ENCODE measurements around the gene ANXA7.
"Not testable (repeated sequence)": the region's sequence is repeated elsewhere in the genome, so short reads cannot be mapped to it uniquely, and the experiment has no call there.

Gene ANXA7

GRCh38 chr10:73333202-73333601 is 80.7 kb downstream of the ANXA7 start:
- no peak for DNase-seq

DNA sequence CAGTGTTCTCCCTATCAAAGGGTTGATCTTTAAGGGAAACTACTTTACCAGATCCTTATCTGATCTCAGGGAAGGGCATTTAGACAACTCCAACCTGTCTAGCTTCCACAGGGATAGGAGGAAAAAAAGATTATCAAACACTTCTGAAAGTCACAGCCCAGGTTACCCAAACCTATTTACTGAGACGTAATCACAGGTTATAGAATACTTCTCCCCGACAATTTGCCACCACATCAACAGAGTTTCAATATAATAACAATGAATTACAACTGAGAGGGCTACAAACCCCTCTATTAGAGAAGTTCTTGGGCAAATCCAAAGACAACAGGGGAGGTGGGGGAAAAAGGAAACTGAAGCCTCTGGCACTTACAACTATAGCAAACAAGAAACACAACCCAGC is 81.5 kb downstream of the ANXA7 start:
- DNase-seq = peak; percentile 50

GRCh38 chr10:73328523-73328922 is 85.3 kb downstream of the ANXA7 start:
- not testable (repeated sequence) for DNase-seq

DNA sequence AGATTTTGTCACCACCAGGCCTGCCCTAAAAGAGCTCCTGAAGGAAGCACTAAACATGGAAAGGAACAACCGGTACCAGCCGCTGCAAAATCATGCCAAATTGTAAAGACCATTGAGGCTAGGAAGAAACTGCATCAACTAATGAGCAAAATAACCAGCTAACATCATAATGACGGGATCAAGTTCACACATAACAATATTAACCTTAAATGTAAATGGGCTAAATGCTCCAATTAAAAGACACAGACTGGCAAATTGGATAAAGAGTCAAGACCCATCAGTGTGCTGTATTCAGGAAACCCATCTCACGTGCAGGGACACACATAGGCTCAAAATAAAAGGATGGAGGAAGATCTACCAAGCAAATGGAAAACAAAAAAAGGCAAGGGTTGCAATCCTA is 88.6 kb downstream of the ANXA7 start:
- DNase-seq = not testable (repeated sequence)
